ENCODE measurements around the gene SPATA20.

- TF ChIP-seq POLR2A (IDR thresholded peaks at IDR 0.05; ENCODE audit: low read depth, low read length) = no peak
- TF ChIP-seq, protein P1, sequence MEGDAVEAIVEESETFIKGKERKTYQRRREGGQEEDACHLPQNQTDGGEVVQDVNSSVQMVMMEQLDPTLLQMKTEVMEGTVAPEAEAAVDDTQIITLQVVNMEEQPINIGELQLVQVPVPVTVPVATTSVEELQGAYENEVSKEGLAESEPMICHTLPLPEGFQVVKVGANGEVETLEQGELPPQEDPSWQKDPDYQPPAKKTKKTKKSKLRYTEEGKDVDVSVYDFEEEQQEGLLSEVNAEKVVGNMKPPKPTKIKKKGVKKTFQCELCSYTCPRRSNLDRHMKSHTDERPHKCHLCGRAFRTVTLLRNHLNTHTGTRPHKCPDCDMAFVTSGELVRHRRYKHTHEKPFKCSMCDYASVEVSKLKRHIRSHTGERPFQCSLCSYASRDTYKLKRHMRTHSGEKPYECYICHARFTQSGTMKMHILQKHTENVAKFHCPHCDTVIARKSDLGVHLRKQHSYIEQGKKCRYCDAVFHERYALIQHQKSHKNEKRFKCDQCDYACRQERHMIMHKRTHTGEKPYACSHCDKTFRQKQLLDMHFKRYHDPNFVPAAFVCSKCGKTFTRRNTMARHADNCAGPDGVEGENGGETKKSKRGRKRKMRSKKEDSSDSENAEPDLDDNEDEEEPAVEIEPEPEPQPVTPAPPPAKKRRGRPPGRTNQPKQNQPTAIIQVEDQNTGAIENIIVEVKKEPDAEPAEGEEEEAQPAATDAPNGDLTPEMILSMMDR (conservative IDR thresholded peaks at IDR 0.05; ENCODE audit: low read depth, low read length) = no peak
- TF ChIP-seq, protein P2, sequence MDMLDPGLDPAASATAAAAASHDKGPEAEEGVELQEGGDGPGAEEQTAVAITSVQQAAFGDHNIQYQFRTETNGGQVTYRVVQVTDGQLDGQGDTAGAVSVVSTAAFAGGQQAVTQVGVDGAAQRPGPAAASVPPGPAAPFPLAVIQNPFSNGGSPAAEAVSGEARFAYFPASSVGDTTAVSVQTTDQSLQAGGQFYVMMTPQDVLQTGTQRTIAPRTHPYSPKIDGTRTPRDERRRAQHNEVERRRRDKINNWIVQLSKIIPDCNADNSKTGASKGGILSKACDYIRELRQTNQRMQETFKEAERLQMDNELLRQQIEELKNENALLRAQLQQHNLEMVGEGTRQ (IDR thresholded peaks at IDR 0.05; ENCODE audit: low read depth, low read length) = no peak
- TF ChIP-seq MXI1 (IDR thresholded peaks at IDR 0.05; ENCODE audit: borderline replicate concordance, low read depth, low read length) = no peak
- TF ChIP-seq SMC3 (IDR thresholded peaks at IDR 0.05; ENCODE audit: low read depth, low read length) = no peak
- no peak for TF ChIP-seq ELK1 (IDR thresholded peaks at IDR 0.05; ENCODE audit: borderline replicate concordance, low read depth, low read length)
- no peak for TF ChIP-seq CHD1 (IDR thresholded peaks at IDR 0.05; ENCODE audit: low read depth, low read length)
- TF ChIP-seq RAD21 (IDR thresholded peaks at IDR 0.05; ENCODE audit: low read length) = no peak
- TF ChIP-seq FOS (IDR thresholded peaks at IDR 0.05; ENCODE audit: low read depth, low read length) = no peak
- no peak for TF ChIP-seq CEBPB (IDR thresholded peaks at IDR 0.05; ENCODE audit: low read depth, low read length)
- TF ChIP-seq RFX5 (IDR thresholded peaks at IDR 0.05; ENCODE audit: low read depth, low read length) = no peak
- no peak for TF ChIP-seq RCOR1 (IDR thresholded peaks at IDR 0.05; ENCODE audit: insufficient replicate concordance, low read length)
Measured at GRCh38 chr17:50588391-50589049, 41.5 kb downstream of the SPATA20 start.
